WTC11 (cell line): Measurements from ENCODE around the gene RNF145. TPM values are rescaled to one million over a fixed set of nuclear protein-coding genes. Genes with fewer than 3 reads are reported as not detected.
A peak's percentile ranks its signal among the peaks of the same experiment; 100 is the strongest.

Experiments
- ATAC-seq: fragments of 200-7000 bp; cut with Tn5 transposase; 2 replicates; pipeline ENCODE4 v1.10.0; 2021; ENCODE audit warnings: mild to moderate bottlenecking, moderate library complexity
- CTCF ChIA-PET: fragments of 300-600 bp; sonication (Branson Sonifier 250); formaldehyde crosslinking; loops from one replicate; lab custom pipeline; 2021; ENCODE audit warnings: antibody characterized with exemption; lab: Charles Lee
- POLR2A ChIA-PET: fragments of 350-600 bp; sonication (Branson Sonifier 250); formaldehyde crosslinking; loops from one replicate; lab custom pipeline; 2021; ENCODE audit warnings: antibody characterized with exemption; lab: Charles Lee
- DNase-seq: peaks from one replicate; pipeline ENCODE4 v3.0.0; 2021; ENCODE audit warnings: low spot score
- H3K27ac Mint-ChIP-seq: 2 replicates; pipeline ENCODE4 v1.8.0; 2021; ENCODE audit warnings: mixed read lengths
- H3K27me3 Mint-ChIP-seq: 2 replicates; pipeline ENCODE4 v1.8.0; 2021; ENCODE audit warnings: low read depth, mild to moderate bottlenecking, moderate library complexity, mixed read lengths
- H3K36me3 Mint-ChIP-seq: 2 replicates; pipeline ENCODE4 v1.8.0; 2021; ENCODE audit warnings: mixed read lengths
- H3K4me1 Mint-ChIP-seq: 2 replicates; pipeline ENCODE4 v1.8.0; 2022; ENCODE audit warnings: mixed read lengths
- H3K4me3 Mint-ChIP-seq: 2 replicates; pipeline ENCODE4 v1.8.0; 2021; ENCODE audit warnings: mild to moderate bottlenecking, moderate library complexity, mixed read lengths
- H3K9me3 Mint-ChIP-seq: 2 replicates; pipeline ENCODE4 v1.8.0; 2021; ENCODE audit warnings: mixed read lengths
- ETV6 ChIP-seq: sonication (generic); formaldehyde crosslinking; IDR thresholded peaks from 2 replicates; pipeline ENCODE4 v1.8.1; 2022; ENCODE audit warnings: mild to moderate bottlenecking, missing genetic modification reagents
- GABPB1 ChIP-seq: sonication (generic); formaldehyde crosslinking; IDR thresholded peaks from 2 replicates; pipeline ENCODE4 v1.8.1; 2023; ENCODE audit warnings: mild to moderate bottlenecking, missing genetic modification reagents
- IRF2 ChIP-seq: sonication (generic); formaldehyde crosslinking; IDR thresholded peaks from 2 replicates; pipeline ENCODE4 v1.8.0; 2022; ENCODE audit warnings: low read depth, missing genetic modification reagents, borderline replicate concordance
- MYBL2 ChIP-seq: sonication (generic); formaldehyde crosslinking; IDR thresholded peaks from 2 replicates; pipeline ENCODE4 v1.8.1; 2023; ENCODE audit warnings: mild to moderate bottlenecking, moderate library complexity, missing genetic modification reagents
- NFATC4 ChIP-seq: fragments of 250-450 bp; sonication (Bioruptor Pico); IDR thresholded peaks from 2 replicates; pipeline ENCODE4 v1.9.0; 2021; ENCODE audit warnings: mild to moderate bottlenecking
- PRRX2 ChIP-seq: fragments of 250-450 bp; sonication (Bioruptor Pico); IDR thresholded peaks from 2 replicates; pipeline ENCODE4 v1.8.0; 2021; ENCODE audit warnings: mild to moderate bottlenecking
- ZNF416 ChIP-seq: fragments of 250-450 bp; sonication (Bioruptor Pico); IDR thresholded peaks from 2 replicates; pipeline ENCODE4 v1.9.0; 2021; ENCODE audit warnings: mild to moderate bottlenecking, inconsistent platforms
- ZNF423 ChIP-seq: fragments of 250-450 bp; sonication (Bioruptor Pico); IDR thresholded peaks from 2 replicates; pipeline ENCODE4 v2.1.2; 2022; ENCODE audit warnings: mild to moderate bottlenecking, moderate library complexity
- ZNF671 ChIP-seq: fragments of 250-450 bp; sonication (Bioruptor Pico); IDR thresholded peaks from 2 replicates; pipeline ENCODE4 v1.8.0; 2021; ENCODE audit warnings: mild to moderate bottlenecking
- total RNA-seq: library from RNA; stranded (reverse); gene quantifications from 3 replicates; pipeline ENCODE4 v1.2.3, GENCODE V29; 2021
- TF ChIP-seq, protein P1 (sequence below): fragments of 250-450 bp; sonication (Bioruptor Pico); IDR thresholded peaks from 2 replicates; pipeline ENCODE4 v1.9.0; 2021; ENCODE audit warnings: mild to moderate bottlenecking, borderline replicate concordance
- TF ChIP-seq, protein P2 (sequence below): sonication (generic); formaldehyde crosslinking; conservative IDR thresholded peaks from 2 replicates; pipeline ENCODE4 v1.8.1; 2022; ENCODE audit warnings: mild to moderate bottlenecking, missing genetic modification reagents
- TF ChIP-seq, protein P3 (sequence below): fragments of 250-450 bp; sonication (Bioruptor Pico); conservative IDR thresholded peaks from 2 replicates; pipeline ENCODE4 v1.9.0; 2021; ENCODE audit warnings: mild to moderate bottlenecking
- TF ChIP-seq, protein P4 (sequence below): sonication (generic); formaldehyde crosslinking; IDR thresholded peaks from 2 replicates; pipeline ENCODE4 v1.8.1; 2023; ENCODE audit warnings: mild to moderate bottlenecking, missing genetic modification reagents, moderate library complexity
- TF ChIP-seq, protein P5 (sequence below): sonication (generic); formaldehyde crosslinking; IDR thresholded peaks from 2 replicates; pipeline ENCODE4 v1.8.1; 2023; ENCODE audit warnings: mild to moderate bottlenecking, missing genetic modification reagents
- TF ChIP-seq, protein P6 (sequence below): fragments of 250-450 bp; sonication (Bioruptor Pico); IDR thresholded peaks from 2 replicates; pipeline ENCODE4 v1.9.0; 2021; ENCODE audit warnings: moderate library complexity, mild to moderate bottlenecking, inconsistent platforms, borderline replicate concordance
- TF ChIP-seq, protein P7 (sequence below): sonication (generic); formaldehyde crosslinking; IDR thresholded peaks from 2 replicates; pipeline ENCODE4 v1.8.1; 2022; ENCODE audit warnings: mild to moderate bottlenecking, moderate library complexity, missing genetic modification reagents
- TF ChIP-seq, protein P8 (sequence below): fragments of 250-450 bp; sonication (Bioruptor Pico); IDR thresholded peaks from 2 replicates; pipeline ENCODE4 v1.9.0; 2021; ENCODE audit warnings: mild to moderate bottlenecking

The RNF145 gene
- total RNA-seq, 1 experiment from 2014 or later = 76.8 TPM

DNA sequence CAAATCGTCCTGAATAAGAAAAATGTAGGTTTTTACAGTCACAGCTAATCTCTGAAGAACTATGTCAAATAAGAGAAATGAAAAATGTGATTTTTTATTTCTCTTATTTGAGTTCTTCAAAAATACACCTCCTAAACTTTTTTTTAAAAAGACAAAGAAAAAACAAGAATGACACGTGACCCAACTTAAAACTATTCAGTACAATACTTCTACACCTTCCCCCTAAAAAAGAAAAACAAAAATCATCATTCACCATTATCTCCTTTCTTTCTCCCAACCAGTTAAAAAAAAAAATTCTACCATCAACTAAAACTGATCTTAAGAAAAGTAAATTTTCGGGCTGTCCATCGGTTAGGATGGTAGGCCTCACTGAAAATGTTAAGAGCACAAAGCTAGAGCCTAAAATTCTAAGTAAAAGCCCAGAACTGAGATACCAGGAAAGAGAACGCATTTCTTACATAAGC is 2.1 kb downstream of the RNF145 start (continued):
- TF ChIP-seq, protein P1, sequence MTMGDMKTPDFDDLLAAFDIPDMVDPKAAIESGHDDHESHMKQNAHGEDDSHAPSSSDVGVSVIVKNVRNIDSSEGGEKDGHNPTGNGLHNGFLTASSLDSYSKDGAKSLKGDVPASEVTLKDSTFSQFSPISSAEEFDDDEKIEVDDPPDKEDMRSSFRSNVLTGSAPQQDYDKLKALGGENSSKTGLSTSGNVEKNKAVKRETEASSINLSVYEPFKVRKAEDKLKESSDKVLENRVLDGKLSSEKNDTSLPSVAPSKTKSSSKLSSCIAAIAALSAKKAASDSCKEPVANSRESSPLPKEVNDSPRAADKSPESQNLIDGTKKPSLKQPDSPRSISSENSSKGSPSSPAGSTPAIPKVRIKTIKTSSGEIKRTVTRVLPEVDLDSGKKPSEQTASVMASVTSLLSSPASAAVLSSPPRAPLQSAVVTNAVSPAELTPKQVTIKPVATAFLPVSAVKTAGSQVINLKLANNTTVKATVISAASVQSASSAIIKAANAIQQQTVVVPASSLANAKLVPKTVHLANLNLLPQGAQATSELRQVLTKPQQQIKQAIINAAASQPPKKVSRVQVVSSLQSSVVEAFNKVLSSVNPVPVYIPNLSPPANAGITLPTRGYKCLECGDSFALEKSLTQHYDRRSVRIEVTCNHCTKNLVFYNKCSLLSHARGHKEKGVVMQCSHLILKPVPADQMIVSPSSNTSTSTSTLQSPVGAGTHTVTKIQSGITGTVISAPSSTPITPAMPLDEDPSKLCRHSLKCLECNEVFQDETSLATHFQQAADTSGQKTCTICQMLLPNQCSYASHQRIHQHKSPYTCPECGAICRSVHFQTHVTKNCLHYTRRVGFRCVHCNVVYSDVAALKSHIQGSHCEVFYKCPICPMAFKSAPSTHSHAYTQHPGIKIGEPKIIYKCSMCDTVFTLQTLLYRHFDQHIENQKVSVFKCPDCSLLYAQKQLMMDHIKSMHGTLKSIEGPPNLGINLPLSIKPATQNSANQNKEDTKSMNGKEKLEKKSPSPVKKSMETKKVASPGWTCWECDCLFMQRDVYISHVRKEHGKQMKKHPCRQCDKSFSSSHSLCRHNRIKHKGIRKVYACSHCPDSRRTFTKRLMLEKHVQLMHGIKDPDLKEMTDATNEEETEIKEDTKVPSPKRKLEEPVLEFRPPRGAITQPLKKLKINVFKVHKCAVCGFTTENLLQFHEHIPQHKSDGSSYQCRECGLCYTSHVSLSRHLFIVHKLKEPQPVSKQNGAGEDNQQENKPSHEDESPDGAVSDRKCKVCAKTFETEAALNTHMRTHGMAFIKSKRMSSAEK (CRISPR knock-in tag) = no peak
- TF ChIP-seq, protein P2, sequence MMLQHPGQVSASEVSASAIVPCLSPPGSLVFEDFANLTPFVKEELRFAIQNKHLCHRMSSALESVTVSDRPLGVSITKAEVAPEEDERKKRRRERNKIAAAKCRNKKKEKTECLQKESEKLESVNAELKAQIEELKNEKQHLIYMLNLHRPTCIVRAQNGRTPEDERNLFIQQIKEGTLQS (CRISPR knock-in tag) = no peak
- no peak for TF ChIP-seq ETV6 (CRISPR knock-in tag)
- TF ChIP-seq ZNF671 (CRISPR knock-in tag) = no peak
- TF ChIP-seq IRF2 (CRISPR knock-in tag) = no peak
- TF ChIP-seq, protein P3, sequence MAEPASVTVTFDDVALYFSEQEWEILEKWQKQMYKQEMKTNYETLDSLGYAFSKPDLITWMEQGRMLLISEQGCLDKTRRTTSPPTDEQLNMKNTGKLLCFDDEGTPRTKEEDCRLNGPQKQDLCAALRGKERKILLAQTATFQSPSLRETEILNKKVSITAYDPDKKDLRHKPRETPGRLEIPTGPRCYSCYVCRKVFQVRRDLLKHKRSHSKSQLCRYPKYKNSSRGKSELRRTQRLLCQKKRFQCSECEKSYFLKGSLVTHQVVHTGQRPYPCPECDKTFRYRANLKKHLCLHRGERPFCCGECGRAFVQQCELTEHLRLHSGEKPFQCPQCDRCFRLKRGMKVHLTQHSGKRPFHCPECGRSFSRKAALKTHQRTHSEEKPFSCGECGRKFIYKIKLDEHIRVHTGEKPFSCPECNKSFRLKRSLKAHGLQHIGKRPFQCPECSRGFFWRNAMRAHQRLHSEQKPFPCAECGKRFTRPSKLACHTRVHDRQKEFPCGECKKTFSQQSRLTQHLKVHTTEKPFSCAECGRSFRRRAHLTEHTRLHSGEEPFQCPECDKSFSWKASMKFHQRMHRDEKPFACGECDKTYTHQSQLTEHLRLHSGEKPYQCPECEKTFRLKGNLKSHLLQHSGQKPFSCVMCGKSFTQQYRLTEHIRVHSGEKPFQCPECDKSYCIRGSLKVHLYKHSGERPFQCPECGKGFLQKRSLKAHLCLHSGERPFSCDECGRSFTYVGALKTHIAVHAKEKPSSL (CRISPR knock-in tag) = no peak

DNA sequence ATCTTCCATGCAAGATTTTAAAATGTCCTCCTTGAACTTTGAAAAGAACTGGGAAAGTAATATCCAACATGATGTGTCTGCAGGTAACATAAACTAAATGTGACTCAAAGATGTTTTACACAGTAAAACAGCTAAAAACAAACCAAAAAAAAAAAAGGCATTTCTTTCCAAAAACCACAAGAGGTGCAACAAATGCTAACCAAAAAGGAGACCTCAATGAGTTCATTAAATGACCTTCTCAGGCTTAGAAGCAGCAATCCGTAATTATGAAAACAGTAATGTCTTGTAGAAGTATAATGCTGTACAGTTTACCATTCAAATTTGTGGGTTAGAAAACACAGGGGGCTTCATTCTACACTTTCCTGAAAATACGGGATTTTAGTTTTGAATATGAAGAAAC is 2.5 kb downstream of the RNF145 start:
- Mint-ChIP-seq H3K27ac (peak overlapping the region; percentile 4), H3K4me3 (peak overlapping the region; percentile 86), H3K4me1 (peaks cover 59% of the 10 kb centered on the region), H3K27me3 (peaks cover 8% of the 10 kb centered on the region), H3K36me3 (no peaks in the 10 kb centered on the region), H3K9me3 (no peaks in the 10 kb centered on the region)
- no peak for TF ChIP-seq MYBL2 (CRISPR knock-in tag)
- TF ChIP-seq, protein P4, sequence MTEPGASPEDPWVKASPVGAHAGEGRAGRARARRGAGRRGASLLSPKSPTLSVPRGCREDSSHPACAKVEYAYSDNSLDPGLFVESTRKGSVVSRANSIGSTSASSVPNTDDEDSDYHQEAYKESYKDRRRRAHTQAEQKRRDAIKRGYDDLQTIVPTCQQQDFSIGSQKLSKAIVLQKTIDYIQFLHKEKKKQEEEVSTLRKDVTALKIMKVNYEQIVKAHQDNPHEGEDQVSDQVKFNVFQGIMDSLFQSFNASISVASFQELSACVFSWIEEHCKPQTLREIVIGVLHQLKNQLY (CRISPR knock-in tag) = no peak
- ChIA-PET CTCF (interaction anchor here (2.4 kb wide), 1 partner anchor 50 kb away, joined by 14 read pairs; no protein-coding TSS in a partner anchor), POLR2A (no interaction called here)
- ATAC-seq (no peak), DNase-seq (no peak)

DNA sequence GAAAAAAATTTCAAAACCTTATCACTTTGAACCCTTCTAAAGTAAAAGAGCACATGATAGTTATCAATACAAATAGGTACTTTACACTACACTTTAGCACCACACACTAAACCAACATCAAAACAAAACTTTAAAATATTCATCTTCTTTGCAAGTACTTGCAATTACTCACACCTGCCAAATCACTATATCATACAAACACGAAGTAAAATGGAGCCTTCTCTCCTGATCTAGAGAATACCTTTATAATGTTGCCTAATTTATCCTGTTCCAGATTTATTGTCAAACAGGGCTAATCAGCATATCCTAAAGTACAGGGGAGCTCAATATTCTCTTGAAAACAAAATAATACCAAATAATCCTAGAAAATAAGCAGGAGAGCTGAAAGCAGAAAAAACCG is 3.0 kb downstream of the RNF145 start:
- ChIA-PET POLR2A (no interaction called here), CTCF (no interaction called here)
- Mint-ChIP-seq H3K27me3 (peaks cover 8% of the 10 kb centered on the region), H3K4me3 (peak overlapping the region; percentile 86), H3K9me3 (no peaks in the 10 kb centered on the region), H3K36me3 (0 out of 2 replicates have a peak, but pooled peaks cover under 1% of the 10 kb centered on the region), H3K27ac (peak overlapping the region; percentile 4; the same call in 1 of the 2 replicates), H3K4me1 (peaks cover 55% of the 10 kb centered on the region)
- no peak for ATAC-seq
- DNase-seq = no peak
- TF ChIP-seq MYBL2 (CRISPR knock-in tag) (no peak), ZNF416 (CRISPR knock-in tag) (no peak), GABPB1 (CRISPR knock-in tag) (no peak), NFATC4 (CRISPR knock-in tag) (no peak), ZNF423 (no peak), PRRX2 (CRISPR knock-in tag) (no peak)
- TF ChIP-seq, protein P5, sequence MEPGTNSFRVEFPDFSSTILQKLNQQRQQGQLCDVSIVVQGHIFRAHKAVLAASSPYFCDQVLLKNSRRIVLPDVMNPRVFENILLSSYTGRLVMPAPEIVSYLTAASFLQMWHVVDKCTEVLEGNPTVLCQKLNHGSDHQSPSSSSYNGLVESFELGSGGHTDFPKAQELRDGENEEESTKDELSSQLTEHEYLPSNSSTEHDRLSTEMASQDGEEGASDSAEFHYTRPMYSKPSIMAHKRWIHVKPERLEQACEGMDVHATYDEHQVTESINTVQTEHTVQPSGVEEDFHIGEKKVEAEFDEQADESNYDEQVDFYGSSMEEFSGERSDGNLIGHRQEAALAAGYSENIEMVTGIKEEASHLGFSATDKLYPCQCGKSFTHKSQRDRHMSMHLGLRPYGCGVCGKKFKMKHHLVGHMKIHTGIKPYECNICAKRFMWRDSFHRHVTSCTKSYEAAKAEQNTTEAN (CRISPR knock-in tag) = no peak
- TF ChIP-seq, protein P6, sequence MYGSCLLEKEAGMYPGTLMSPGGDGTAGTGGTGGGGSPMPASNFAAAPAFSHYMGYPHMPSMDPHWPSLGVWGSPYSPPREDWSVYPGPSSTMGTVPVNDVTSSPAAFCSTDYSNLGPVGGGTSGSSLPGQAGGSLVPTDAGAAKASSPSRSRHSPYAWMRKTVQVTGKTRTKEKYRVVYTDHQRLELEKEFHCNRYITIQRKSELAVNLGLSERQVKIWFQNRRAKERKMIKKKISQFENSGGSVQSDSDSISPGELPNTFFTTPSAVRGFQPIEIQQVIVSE (CRISPR knock-in tag) = no peak
- TF ChIP-seq, protein P7, sequence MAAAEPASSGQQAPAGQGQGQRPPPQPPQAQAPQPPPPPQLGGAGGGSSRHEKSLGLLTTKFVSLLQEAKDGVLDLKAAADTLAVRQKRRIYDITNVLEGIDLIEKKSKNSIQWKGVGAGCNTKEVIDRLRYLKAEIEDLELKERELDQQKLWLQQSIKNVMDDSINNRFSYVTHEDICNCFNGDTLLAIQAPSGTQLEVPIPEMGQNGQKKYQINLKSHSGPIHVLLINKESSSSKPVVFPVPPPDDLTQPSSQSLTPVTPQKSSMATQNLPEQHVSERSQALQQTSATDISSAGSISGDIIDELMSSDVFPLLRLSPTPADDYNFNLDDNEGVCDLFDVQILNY (CRISPR knock-in tag) = no peak
- TF ChIP-seq, protein P8, sequence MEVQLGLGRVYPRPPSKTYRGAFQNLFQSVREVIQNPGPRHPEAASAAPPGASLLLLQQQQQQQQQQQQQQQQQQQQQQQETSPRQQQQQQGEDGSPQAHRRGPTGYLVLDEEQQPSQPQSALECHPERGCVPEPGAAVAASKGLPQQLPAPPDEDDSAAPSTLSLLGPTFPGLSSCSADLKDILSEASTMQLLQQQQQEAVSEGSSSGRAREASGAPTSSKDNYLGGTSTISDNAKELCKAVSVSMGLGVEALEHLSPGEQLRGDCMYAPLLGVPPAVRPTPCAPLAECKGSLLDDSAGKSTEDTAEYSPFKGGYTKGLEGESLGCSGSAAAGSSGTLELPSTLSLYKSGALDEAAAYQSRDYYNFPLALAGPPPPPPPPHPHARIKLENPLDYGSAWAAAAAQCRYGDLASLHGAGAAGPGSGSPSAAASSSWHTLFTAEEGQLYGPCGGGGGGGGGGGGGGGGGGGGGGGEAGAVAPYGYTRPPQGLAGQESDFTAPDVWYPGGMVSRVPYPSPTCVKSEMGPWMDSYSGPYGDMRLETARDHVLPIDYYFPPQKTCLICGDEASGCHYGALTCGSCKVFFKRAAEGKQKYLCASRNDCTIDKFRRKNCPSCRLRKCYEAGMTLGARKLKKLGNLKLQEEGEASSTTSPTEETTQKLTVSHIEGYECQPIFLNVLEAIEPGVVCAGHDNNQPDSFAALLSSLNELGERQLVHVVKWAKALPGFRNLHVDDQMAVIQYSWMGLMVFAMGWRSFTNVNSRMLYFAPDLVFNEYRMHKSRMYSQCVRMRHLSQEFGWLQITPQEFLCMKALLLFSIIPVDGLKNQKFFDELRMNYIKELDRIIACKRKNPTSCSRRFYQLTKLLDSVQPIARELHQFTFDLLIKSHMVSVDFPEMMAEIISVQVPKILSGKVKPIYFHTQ (CRISPR knock-in tag) = no peak
